ENCODE data around the gene LHFPL2.

DNA sequence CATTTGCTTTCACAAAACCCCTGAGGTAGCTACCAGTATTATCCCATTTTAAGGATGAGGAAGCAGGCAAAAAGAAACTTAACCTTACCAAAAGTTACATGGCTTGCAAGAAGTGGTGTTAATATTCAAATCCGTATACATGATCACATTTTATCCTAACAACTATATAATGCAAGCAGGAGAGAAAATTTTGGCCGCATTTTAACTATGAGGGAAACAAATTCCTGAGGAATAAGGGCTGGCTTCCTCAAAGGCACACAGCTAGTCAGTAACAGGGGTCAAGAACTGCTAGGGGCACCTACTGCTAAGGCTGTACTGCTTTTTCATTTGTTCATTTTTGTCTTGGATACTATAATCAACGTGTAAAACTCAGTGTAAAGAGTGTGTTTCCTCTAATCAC, 81.0 kb downstream of the LHFPL2 start:
- TF ChIP-seq, protein P1, sequence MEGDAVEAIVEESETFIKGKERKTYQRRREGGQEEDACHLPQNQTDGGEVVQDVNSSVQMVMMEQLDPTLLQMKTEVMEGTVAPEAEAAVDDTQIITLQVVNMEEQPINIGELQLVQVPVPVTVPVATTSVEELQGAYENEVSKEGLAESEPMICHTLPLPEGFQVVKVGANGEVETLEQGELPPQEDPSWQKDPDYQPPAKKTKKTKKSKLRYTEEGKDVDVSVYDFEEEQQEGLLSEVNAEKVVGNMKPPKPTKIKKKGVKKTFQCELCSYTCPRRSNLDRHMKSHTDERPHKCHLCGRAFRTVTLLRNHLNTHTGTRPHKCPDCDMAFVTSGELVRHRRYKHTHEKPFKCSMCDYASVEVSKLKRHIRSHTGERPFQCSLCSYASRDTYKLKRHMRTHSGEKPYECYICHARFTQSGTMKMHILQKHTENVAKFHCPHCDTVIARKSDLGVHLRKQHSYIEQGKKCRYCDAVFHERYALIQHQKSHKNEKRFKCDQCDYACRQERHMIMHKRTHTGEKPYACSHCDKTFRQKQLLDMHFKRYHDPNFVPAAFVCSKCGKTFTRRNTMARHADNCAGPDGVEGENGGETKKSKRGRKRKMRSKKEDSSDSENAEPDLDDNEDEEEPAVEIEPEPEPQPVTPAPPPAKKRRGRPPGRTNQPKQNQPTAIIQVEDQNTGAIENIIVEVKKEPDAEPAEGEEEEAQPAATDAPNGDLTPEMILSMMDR (IDR thresholded peaks at IDR 0.05) = no peak
- no peak for TF ChIP-seq EZH2 (IDR thresholded peaks at IDR 0.05; ENCODE audit: borderline replicate concordance, insufficient read depth, low read depth, low read length, poor library complexity, severe bottlenecking)
